Suprapubic skin (tissue), 4 donors: ENCODE results near the gene OR52B6. TPM values are rescaled to one million over a fixed set of nuclear protein-coding genes. Genes with fewer than 3 reads are reported as not detected.

Experiments used
- DNase-seq, 2 donors: peaks; one replicate each; pipeline ENCODE4 v3.0.0-alpha.2; 2019; ENCODE audit warnings: low spot score in 2 of 2
- H3K27ac ChIP-seq: fragments of 200-600 bp; sonication (generic); one replicate; pipeline ENCODE4 v1.5.1; 2019
- H3K27me3 ChIP-seq: fragments of 200-600 bp; sonication (generic); one replicate; pipeline ENCODE4 v1.5.1; 2019
- H3K36me3 ChIP-seq: fragments of 200-600 bp; sonication (generic); one replicate; pipeline ENCODE4 v1.5.1; 2019
- H3K4me1 ChIP-seq: fragments of 200-600 bp; sonication (generic); one replicate; pipeline ENCODE4 v1.5.1; 2019
- H3K4me3 ChIP-seq: fragments of 200-600 bp; sonication (generic); one replicate; pipeline ENCODE4 v1.5.1; 2019; ENCODE audit warnings: mild to moderate bottlenecking
- H3K9me3 ChIP-seq: fragments of 200-600 bp; sonication (generic); one replicate; pipeline ENCODE4 v1.5.1; 2019
- CTCF ChIP-seq, 2 donors: fragments of 200-600 bp in 1 of 2; fragments of 450-650 bp in 1 of 2; sonication (generic) in 1 of 2; IDR thresholded peaks; one replicate each; pipeline ENCODE4 v1.5.1; 2016 to 2019; ENCODE audit warnings: antibody characterized with exemption in 2 of 2, mild to moderate bottlenecking in 1 of 2, moderate library complexity in 1 of 2
- EP300 ChIP-seq: sonication (generic); formaldehyde crosslinking; IDR thresholded peaks from one replicate; pipeline ENCODE4 v1.6.1; 2017; ENCODE audit warnings: antibody characterized with exemption
- POLR2A ChIP-seq, 2 donors: fragments of 450-650 bp; IDR thresholded peaks; one replicate each; pipeline ENCODE4 v1.6.1; 2017; ENCODE audit warnings: antibody characterized with exemption in 2 of 2, mild to moderate bottlenecking in 2 of 2, moderate library complexity in 2 of 2
- POLR2AphosphoS5 ChIP-seq, 3 donors: sonication (generic); formaldehyde crosslinking; IDR thresholded peaks; one replicate each; pipeline ENCODE4 v1.6.1; 2017; ENCODE audit warnings: antibody characterized with exemption in 3 of 3
- WGBS: methylation state at CpG from one replicate; pipeline ENCODE4 v1.1.5; 2018; 5-methylcytosine and 5-hydroxymethylcytosine counted together
- total RNA-seq, 4 donors: library from RNA; depleted of rRNA; stranded (reverse); fragments of >200 nt; gene quantifications; one replicate each; pipeline ENCODE4 v1.1.0, GENCODE V29; 2016

Gene OR52B6
- total RNA-seq: not detected

DNA sequence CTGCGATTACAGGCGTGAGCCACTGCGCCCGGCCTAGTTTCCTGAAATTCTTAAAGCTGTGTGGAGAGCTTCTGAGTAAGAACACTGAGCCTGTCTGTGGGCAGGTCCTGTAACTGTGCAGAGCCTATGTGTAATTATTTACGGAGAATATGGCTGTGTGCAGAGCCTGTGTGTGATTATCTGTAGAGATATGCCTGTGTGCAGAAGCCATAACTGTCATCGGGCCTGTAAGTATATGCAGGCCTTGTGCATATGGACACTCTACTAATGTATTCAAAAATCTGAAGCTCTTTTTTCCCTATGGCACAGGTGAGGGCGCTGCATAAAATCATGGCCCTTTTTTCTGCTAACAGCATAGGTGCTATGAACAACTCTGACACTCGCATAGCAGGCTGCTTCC, at the start of gene OR52B6:
Gene OR52B6, plus strand, starts transcription at position 301 of the 400 bp plus-strand sequence. Its CDS starts 0 bp downstream, at position 301.
- H3K27ac ChIP-seq: no peak within 1 kb of the TSS
- H3K9me3 ChIP-seq: no peaks in the 10 kb centered on the region
- no peaks in the 10 kb centered on the region for H3K4me1 ChIP-seq
- no peak for DNase-seq
- H3K4me3 ChIP-seq: no peak within 1 kb of the TSS
- no peaks in the 10 kb centered on the region for H3K36me3 ChIP-seq
- H3K27me3 ChIP-seq: no peaks in the 10 kb centered on the region
- TF ChIP-seq CTCF (IDR thresholded peaks at IDR 0.05): no peak
- TF ChIP-seq EP300: no peak
- no peak for TF ChIP-seq POLR2A (IDR thresholded peaks at IDR 0.05)
- no peak for TF ChIP-seq POLR2AphosphoS5 (IDR thresholded peaks at IDR 0.05)
- 88% methylated on average over 8 of the region's 8 CpGs for WGBS

DNA sequence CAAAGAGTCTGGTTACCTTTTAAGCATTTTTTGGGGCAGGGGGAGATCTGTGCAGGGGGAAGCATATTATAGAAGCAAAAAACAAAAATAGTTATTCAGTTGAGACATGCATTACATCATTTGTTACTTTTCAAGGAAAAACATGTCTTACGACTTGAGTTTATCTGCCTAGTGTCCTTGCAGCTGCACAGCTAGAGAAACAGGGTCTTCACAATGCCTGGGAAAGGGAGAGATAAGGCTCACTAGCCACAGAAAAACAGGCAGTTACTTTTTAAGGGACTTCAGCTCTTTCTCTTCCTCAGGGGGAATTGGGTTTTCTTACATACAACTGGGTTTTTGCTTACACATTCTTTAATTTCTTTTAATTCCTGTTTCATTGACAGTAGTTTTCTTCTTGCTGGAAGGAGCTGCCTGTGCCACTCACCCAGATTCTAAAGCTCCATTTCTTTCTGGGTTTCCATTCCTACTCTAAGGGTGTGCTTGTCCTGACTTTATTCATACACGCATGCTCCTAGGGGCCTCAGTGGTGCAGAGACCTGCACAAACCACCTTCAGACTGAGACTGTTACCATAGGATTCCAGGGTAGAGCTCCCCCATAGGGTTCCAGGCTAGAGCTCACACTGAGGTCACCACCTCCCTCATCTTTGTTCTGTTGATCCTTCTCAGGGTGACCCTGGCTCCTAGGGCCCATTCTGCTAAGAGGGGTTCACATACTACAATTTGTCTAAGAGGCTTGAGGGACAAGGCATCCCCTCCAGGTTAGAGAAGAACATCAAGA, 49.4 kb upstream of the OR52B6 start:
- DNase-seq: no peak
- Histone ChIP-seq H3K27ac (no peak overlapping the region), H3K4me3 (no peak overlapping the region), H3K36me3 (no peaks in the 10 kb centered on the region), H3K27me3 (no peaks in the 10 kb centered on the region), H3K9me3 (no peaks in the 10 kb centered on the region), H3K4me1 (no peaks in the 10 kb centered on the region)
- WGBS: 77% methylated on average over 2 of the region's 2 CpGs
- TF ChIP-seq POLR2A (IDR thresholded peaks at IDR 0.05) (no peak), CTCF (IDR thresholded peaks at IDR 0.05) (no peak), EP300 (no peak), POLR2AphosphoS5 (IDR thresholded peaks at IDR 0.05) (no peak)

GRCh38 chr11:5534046-5534445, 46.6 kb upstream of the OR52B6 start:
- Histone ChIP-seq H3K4me3 (no peak overlapping the region), H3K9me3 (no peaks in the 10 kb centered on the region), H3K27me3 (no peaks in the 10 kb centered on the region), H3K36me3 (no peaks in the 10 kb centered on the region), H3K4me1 (no peaks in the 10 kb centered on the region), H3K27ac (no peak overlapping the region)
- no peak for DNase-seq
- TF ChIP-seq CTCF (IDR thresholded peaks at IDR 0.05) (no peak), EP300 (no peak), POLR2A (IDR thresholded peaks at IDR 0.05) (no peak), POLR2AphosphoS5 (IDR thresholded peaks at IDR 0.05) (no peak)
- 73% methylated on average over 1 of the region's 1 CpG for WGBS

- H3K4me3 ChIP-seq: no peak overlapping the region
- no peaks in the 10 kb centered on the region for H3K9me3 ChIP-seq
- H3K27ac ChIP-seq: no peak overlapping the region
- no peaks in the 10 kb centered on the region for H3K36me3 ChIP-seq
- TF ChIP-seq CTCF (IDR thresholded peaks at IDR 0.05): no peak
- TF ChIP-seq POLR2AphosphoS5 (IDR thresholded peaks at IDR 0.05): no peak
- no peak for TF ChIP-seq EP300
- no peak for TF ChIP-seq POLR2A (IDR thresholded peaks at IDR 0.05)
- H3K27me3 ChIP-seq: no peaks in the 10 kb centered on the region
- H3K4me1 ChIP-seq: no peaks in the 10 kb centered on the region
- DNase-seq: no peak
Observed at GRCh38 chr11:5536482-5536881, 44.2 kb upstream of the OR52B6 start.

- no peaks in the 10 kb centered on the region for H3K4me1 ChIP-seq
- H3K27ac ChIP-seq: no peak overlapping the region
- no peaks in the 10 kb centered on the region for H3K36me3 ChIP-seq
- H3K4me3 ChIP-seq: no peak overlapping the region
- 25% methylated on average over 1 of the region's 1 CpG for WGBS
- H3K9me3 ChIP-seq: no peaks in the 10 kb centered on the region
- DNase-seq: no peak
- TF ChIP-seq CTCF (IDR thresholded peaks at IDR 0.05) (no peak), POLR2AphosphoS5 (IDR thresholded peaks at IDR 0.05) (no peak), POLR2A (IDR thresholded peaks at IDR 0.05) (no peak), EP300 (no peak)
- no peaks in the 10 kb centered on the region for H3K27me3 ChIP-seq
Observed at GRCh38 chr11:5541427-5541826, 39.2 kb upstream of the OR52B6 start.
